SK-N-SH treated with all-trans-retinoic acid at 6 μM for 48 hours (cell line): ENCODE results near the gene KRTAP5-6.

Source experiments
- RARB ChIP-seq: fragments of 250-450 bp; sonication (Bioruptor Pico); IDR thresholded peaks from 2 replicates; pipeline ENCODE4 v1.8.0; 2021; ENCODE audit warnings: mild to moderate bottlenecking, moderate library complexity
- SNAI2 ChIP-seq: fragments of 250-450 bp; sonication (Bioruptor Pico); IDR thresholded peaks from 2 replicates; pipeline ENCODE4 v1.5.0; 2020; ENCODE audit warnings: mild to moderate bottlenecking, moderate library complexity
- TCF4 ChIP-seq: fragments of 250-450 bp; sonication (Bioruptor Pico); IDR thresholded peaks from 2 replicates; pipeline ENCODE4 v1.8.0; 2021; ENCODE audit warnings: mild to moderate bottlenecking, moderate library complexity, borderline replicate concordance
- ZFP3 ChIP-seq: fragments of 250-450 bp; sonication (Bioruptor Pico); IDR thresholded peaks from 2 replicates; pipeline ENCODE4 v1.5.0; 2020; ENCODE audit warnings: mild to moderate bottlenecking, moderate library complexity
- TF ChIP-seq, protein P1 (sequence below): fragments of 250-450 bp; sonication (Bioruptor Pico); IDR thresholded peaks from 2 replicates; pipeline ENCODE4 v1.8.0; 2021; ENCODE audit warnings: low read depth, mild to moderate bottlenecking, moderate library complexity, borderline replicate concordance

DNA sequence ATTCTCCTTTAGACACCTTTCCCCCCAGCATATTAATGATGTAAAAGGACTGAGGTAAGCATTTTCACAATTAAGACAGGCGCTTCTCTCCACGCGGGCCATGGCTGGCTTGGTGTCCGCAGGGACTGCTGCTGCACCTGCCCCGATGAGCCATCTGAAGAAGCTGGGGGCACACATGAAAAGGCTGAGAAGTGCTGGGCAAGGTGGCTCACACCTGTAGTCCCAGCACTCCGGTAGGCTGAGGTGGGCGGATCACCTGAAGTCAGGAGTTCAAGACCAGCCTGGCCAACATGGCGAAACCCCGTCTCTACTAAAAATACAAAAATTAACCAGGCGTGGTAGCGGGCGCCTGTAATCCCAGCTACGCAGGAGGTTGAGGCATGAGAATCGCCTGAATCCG, 21.3 kb downstream of the KRTAP5-6 start:
- TF ChIP-seq ZFP3 (CRISPR knock-in tag) (no peak), TCF4 (CRISPR knock-in tag) (no peak), RARB (no peak), SNAI2 (no peak)
- TF ChIP-seq, protein P1, sequence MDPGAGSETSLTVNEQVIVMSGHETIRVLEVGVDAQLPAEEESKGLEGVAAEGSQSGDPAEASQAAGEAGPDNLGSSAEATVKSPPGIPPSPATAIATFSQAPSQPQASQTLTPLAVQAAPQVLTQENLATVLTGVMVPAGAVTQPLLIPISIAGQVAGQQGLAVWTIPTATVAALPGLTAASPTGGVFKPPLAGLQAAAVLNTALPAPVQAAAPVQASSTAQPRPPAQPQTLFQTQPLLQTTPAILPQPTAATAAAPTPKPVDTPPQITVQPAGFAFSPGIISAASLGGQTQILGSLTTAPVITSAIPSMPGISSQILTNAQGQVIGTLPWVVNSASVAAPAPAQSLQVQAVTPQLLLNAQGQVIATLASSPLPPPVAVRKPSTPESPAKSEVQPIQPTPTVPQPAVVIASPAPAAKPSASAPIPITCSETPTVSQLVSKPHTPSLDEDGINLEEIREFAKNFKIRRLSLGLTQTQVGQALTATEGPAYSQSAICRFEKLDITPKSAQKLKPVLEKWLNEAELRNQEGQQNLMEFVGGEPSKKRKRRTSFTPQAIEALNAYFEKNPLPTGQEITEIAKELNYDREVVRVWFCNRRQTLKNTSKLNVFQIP, result no peak
